HG02678 (cell line): ENCODE data around the gene TMEM131.
"Not testable (repeated sequence)": the region's sequence is repeated elsewhere in the genome, so short reads cannot be mapped to it uniquely, and the experiment has no call there.

Source experiments
- ATAC-seq: cut with Tn5 transposase; IDR thresholded peaks from one replicate; pipeline ENCODE4 v1.9.1; 2021; ENCODE audit warnings: mild to moderate bottlenecking, moderate library complexity; ENCODE audit not compliant: unreplicated experiment

The TMEM131 gene

DNA sequence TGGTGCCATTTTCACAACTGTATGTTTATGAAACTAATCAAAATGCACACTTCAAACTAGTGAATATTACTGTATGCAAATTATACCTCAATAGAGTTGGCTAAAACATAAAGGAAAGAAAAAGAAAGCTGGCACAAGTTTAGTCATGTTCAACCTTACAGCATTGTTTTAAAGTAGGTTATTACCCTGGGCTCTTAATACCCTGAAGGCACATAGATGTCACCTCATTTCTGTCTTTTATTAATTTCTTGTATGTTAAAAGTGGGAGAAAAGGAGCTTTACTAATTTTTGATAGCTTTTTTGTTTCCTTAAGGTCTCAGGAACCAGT, 32.7 kb downstream of the TMEM131 start:
- no peak for ATAC-seq

DNA sequence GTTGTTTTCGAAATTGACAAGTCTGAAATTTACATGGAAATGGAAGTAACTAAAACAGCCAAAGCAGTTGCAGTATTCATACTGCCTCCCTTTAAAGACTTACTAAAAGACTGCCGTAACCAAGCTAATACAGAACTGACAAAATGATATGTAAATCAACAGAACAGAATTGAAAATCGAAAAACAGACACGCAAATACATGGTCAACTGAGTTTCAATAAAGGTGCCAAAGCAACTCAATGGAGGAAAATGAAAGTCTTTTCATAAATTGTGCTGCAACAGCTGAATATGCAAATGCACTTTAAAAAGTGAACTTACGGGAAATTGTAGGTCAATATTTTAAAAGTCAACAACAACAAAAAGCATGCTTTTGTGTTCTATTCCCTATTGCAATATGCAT, 34.2 kb downstream of the TMEM131 start:
- ATAC-seq, result no peak

DNA sequence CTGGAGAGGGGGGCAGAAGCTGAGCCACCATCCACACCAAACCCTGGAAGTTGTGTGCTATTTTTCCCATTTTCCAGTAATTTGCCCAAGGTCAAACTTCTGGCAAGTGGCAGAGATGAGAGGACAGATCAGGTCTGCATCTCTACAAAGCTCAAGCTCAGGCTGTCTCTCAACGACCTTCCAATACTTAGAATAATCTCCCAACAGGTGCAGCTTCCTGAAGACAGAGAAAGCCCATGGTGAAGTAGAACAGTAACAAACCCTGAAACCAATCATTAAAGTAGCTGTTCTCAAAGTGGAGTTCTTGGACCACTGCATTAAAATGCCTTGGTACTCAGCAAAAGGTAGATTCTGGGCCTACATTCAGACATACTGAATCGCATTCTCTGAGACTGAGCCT, 37.6 kb downstream of the TMEM131 start:
- ATAC-seq, result no peak

DNA sequence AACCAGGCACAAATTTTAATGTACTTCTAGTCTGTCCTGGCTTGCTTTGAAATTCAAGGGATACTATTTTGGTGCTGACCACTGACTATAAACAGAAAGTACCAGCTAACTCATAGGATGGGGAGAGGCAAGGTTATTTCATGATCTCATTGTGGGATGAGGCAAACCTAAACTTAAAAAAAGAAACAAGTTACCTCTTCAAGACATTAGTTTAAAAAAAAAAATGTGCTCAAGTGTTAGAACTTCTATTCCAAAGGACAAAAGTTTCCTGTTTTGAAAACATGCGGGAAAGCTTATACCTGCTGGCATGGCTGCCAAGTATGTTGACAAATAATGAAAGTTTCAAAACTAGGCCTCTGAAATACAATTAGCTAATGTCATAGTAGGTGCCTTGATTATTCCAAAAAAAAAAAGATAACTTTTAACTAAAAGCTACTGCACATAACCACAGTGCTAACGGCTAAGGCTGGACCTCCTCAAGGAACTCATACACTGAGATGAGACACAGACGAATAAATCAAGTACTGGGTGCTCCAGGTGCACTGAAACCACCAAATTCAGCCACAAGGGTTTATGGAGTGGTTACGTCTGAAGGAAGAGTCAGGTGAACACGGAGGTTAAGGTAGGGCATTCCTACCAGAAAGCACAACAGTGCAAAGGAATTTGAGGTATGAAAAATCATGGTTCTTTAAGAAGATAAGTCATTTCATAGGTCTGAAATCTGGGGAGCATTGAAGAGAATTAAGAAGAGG, 38.1 kb downstream of the TMEM131 start:
- ATAC-seq, result peak; percentile 44

DNA sequence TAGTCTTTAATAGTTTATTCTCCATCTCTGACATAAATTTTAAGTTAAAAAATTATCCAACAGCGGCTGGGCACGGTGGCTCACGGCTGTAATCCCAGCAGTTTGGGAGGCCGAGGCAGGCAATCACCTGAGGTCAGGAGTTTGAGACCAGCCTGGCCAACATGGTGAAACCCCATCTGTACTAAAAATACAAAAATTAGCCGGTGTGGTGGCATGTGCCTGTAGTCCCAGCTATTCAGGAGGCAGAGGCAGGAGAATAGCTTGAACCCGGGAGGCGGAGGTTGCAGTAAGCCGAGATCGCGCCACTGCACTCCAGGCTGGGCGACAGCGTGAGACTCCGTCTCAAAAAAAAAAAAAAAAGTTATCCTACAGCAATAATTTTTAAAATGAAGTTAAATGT, 39.0 kb downstream of the TMEM131 start:
- not testable (repeated sequence) for ATAC-seq

DNA sequence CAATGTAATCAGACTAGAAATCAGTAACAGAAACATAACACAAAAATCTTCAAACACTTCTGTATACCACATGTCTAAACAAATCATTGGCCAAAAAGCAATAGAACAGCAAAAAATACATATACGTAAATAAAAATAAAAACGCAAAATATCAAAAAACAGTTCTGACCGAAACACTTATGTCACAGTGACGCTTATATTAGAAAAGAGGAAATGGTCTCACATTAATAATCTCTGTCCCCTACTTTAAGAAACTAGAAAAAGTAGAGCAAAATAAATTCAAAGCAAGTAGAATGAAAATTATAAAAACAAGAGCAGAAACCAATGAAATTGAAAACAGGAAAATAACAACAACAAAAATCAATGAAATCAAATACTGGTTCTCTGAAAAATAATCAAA, 41.9 kb downstream of the TMEM131 start:
- no peak for ATAC-seq

DNA sequence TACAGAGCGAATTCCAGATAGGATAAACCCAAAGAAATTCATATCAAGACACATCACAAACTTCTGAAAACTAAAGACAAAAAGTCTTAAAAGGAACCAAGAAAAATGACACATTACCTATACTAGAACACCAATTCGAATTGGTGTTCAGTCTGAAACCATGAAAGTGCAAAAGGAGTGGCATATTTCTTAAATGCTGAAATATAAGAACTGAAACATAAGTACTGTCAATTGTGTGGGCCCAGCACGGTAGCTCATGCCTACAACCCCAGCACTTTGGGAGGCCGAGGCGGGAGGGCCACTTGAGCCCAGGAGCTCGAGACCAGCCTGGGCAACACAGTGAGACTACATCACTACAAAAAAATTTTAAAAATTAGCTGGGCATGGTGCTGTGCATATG, 43.4 kb downstream of the TMEM131 start:
- no peak for ATAC-seq

DNA sequence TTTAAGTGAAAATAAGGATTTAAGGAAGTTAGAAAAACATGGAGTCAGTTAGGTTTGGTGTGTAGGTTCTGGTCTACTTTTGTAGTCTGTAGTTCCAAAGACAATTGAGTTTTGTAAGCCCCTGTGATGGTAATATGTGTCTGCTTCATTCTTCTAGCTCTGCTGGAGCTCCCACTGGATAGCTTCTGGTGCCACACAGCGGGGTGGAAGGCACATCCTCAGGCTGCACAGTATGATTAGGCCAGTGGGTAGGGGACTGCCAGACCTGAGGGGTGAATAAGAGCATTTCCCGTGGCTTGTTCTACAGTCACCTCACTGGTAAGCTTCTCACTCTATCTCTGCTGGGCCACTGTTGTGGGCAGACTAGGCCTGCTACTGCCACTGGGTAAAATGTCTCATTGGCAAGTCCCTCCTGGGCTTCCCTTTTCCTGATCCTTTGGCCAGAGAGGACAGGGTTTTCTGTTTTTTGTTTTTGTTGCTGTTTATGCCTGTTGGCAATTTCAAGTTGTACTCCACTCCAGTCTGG, 44.5 kb downstream of the TMEM131 start:
- peak; percentile 58 for ATAC-seq

DNA sequence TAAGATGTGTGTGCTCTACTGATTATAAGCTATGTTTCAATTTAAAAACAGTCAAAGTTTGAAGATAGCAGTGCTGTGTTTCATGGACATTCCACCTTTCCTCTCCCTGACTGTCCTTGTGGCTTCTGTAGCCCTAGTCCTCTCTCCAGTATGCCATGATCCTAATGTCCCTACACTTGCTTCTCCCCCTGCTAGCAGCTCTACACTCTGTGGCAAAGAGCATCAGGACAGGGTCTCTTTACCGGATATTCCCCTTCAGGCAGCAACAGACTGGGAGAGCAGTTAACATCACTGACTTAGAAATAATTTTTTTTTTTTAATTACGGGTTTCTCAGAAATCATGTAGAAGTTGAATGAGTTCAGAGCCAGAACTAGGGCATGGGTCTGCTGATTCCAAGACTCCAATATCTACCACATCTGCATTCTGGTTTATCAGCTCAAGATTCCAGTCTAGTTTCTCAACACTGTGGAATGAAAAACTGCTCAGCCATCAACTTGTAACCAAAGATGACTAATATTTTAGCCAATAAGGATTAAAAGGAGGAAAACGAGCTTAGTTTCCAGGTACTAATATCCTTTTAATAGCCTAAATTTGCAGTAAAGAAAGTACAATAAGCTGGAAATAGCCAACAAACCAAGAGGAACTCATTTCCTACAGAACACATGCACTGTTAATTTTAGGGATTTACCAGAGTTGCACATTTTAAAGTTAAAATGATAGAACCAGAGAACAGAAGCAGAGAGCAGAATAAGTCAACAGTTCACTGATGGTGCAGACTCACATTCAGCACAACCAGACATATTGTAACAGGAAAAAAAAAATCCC, 45.2 kb downstream of the TMEM131 start:
- no peak for ATAC-seq

DNA sequence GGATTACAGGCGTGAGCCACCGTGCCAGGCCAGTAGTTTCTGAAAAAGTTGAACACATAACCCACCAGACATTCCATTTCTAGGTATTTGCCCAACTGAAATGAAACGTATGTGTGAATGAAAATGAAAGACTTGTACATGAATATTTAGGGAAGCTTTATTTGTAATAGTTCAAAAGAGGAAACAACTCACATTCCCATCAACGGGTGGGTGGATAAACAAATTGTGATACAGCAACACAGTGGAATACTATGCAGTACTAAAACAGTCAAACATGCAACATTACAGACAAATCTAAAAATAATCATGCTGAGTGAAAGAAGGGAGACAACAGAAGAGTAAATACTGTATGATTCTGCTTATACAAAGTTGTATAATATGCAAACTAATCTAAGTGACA, 46.8 kb downstream of the TMEM131 start:
- ATAC-seq, result no peak

DNA sequence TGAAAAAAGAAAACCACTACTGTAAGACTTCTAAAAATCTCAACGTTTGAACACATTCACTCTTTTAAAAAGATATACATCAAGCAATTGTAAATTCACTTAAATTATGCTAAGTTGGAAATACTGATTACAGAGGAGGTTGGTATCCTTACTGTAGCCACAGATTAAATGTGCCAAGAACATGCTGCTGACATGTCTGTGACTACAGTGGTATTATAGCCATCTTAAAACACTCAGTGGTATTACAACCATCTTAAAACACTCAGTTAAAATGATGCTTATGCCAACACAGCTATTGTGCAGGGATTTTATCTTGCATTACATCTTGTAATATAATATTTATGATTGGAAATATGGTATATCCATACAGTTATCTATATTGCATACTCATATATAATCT, 50.0 kb downstream of the TMEM131 start:
- ATAC-seq, result no peak

DNA sequence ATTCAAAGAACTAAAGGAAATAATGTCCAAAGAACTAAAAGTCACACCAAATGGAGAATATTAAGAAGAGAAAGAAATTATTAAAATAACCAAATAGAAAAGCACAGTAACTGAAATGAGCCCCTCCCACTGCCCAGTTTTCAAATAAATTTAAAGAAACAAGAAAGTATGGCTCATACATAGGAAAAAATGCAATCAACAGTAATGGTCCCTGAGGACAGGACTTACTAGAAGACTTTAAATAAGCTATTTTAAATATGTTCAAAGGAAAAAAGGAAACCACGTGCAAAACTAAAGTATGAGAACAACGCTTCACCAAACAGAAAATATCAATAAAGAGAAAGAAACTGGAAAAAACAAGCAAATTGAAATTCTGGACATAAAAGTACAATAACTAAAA, 58.9 kb downstream of the TMEM131 start:
- no peak for ATAC-seq

DNA sequence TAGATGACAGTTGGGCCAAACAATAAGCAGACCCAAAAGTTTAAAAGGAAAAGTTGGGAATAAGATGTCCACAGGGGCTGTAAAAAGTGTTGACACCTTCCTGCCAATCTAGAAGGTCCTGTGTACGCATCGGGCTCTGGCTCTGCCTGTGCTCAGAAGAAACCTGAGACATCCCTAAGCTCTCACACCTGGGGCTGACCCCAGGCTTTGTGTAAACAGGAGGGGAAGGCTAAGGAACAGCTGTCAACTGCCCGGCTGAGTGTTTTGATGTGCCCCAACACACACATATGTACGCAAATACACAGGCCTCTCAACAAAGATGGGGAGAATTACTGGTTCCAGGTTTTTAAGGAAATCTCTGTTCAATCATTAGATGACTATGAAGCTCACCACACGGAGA, 59.5 kb downstream of the TMEM131 start:
- ATAC-seq, result peak; percentile 75

DNA sequence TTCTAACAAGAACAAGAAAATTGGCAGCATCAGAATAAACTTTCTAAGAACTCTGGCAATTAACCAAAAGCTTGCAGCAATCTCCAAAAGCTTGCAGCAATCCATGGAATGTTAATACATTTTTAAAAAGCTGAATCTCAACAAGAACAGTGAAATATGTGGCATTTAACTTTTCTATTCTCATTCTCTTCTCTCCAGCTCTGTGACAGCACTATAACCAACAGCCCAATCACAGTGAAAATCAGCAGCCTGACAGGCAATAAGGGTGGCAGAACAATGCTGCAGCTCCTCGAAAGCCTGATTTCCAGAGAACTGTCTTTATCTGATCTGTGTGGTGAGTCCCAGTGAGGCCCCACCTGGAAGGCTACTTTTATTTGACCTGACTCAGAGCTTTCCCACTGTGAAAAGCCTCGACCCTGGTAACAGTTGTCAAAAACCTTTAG, 60.0 kb downstream of the TMEM131 start:
- ATAC-seq, result peak; percentile 6

DNA sequence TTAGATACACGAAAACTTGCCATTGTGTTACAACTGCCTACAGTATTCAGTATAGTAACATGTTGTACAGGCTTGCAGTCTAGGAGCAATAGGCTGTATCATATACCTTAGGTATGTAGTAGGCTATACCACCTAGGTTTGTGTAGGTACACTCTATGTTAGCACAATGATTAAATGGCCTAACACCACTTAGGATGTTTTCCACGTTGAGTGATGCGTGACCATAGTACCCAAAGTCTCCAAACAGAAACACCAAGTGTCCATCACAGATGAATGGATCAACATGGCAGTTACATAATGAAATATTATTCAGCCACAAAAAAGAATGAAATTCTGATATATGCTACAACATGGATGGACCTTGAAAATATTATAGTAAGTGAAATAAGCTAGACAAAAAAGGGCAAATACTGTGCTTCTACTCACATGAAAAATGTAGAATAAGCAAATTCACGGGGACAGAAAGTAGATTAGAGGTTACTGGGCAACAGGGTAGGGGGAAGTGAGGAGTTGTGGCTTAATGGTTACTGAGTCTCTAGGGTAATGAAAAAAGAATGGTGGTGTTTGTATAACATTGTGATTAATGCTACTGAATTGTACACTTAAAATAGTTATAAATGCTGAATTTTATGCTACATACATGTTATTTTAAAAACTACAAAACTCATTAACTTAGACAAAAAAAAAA, 62.6 kb downstream of the TMEM131 start:
- ATAC-seq, result peak; percentile 50

DNA sequence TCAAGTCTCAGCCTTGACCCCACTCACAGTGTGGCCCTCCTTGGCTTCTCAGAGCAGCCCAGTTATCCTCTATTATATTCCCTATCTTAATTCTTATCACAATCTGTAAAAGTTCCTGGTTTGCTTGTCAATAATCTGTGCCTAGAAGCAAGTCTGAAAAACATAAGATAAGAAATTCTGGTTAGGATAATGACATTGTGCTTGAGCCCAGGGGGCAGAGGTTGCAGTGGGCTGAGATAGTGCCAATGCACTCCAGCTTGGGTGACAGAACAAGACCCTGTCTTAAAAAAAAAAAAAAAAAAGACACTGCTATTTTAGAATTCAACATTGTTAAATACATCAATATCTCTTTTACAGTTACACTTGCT, 63.9 kb downstream of the TMEM131 start:
- ATAC-seq, result no peak

DNA sequence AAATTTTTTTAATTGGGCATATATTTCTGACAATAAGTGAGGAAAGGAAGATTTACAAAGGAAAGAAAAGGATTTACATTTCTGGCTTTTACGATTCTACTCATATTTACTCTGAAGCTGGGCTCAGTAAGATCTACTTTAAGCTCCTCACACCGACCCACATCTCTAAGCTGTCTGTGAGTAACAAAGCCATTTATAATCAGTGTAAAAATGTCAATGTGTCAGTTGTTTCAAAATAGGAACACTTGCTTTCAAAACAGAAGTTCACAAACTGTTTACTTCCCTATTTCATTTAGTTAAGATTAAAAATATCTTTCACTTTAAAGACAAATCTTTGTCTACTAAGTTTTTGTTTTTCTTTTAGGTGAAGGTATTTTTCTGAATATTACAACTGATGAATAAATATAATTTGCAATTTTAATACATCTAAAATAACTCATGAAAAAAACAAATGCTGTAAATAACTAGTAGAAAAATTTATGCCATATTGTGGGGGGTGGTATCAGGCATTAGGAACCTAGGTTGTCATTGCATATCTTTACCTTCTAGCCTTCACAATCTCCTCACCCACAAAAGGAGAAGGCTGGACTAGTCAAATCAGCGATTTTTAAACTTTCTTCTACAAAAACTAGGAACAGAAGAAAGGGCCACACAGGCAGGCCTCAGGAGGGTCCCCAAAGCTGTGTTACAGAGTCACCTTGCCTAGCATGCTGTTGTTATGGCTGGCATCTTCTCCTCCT, 64.5 kb downstream of the TMEM131 start:
- ATAC-seq, result peak; percentile 42

DNA sequence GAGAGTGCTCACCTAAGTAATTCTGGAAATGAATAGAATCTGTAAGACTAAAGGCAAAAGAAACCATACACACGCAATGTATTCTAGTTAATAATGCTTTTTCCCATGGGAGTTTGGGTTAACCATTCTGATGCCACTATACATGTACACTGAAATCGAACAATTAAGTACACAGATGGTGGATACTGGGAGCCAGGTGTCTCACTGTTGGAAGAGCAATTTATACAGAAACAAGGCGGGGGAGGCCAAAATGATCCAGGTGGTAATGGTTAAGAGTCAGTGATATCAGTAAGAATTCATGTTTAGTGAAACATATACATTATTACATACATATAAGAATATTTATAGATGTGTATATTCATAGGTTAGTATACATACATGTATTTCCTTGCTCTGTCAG, 67.2 kb downstream of the TMEM131 start:
- no peak for ATAC-seq

DNA sequence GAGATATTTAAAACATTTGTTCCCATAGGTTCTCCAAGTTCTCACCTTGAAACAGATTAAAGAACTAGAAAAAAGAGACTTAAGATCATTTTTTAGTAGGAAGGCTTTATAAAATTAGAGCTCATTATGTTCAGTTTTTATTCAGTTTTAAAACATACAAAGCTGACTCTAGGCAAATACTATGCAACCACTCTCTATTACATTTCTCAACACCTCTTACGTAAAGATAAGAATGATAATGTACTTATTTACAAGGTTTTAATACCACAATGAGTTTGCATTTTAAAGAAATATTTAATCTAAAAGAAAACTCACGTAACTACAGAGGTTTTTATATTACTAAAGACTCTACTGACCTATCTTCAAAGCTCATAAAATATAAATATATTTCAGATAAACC, 68.8 kb downstream of the TMEM131 start:
- no peak for ATAC-seq

DNA sequence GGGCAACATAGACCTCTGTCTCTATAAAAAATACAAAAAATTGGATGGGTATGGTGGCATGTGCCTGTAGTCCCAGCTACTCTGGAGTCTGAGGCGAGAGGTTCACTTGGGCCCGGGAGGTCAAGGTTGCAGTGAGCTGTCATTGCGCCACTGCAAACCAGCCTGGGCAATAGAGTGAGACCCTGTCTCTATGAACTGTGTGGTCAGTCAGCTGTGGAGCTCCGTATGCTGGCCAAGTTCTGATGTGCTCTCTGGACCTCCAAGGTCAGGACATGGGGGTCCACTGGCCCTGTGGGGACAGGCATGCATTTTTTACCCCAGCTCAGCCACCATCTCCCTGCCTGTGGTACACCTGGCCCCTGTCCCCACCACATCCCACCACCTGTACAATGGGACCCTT, 71.6 kb downstream of the TMEM131 start:
- ATAC-seq, result no peak

DNA sequence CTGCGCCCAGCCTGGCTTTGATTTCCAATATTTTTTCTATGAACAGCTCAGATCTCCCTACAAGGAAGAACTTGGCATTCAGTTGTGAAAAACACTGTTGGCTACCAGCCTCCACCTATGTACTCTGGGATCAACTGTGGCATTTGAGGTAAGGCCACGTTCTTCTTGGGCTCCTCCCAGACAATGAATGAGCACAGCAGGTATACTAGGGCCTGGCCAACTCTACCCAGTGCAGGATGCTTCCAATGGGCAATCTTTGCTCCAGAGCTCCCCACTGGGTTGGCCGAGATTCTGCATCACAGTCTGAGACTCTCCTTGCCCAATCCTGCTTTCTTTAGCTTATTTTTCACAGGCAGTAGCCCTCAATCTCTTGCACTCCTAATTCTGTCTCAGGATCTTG, 75.9 kb downstream of the TMEM131 start:
- ATAC-seq, result no peak
